ENCODE results near the gene GRHL3. TPM values are rescaled to one million over a fixed set of nuclear protein-coding genes. Genes with fewer than 3 reads are reported as not detected.

Gene GRHL3
- total RNA-seq, 1 experiment from 2014 or later, result 1.4 TPM

GRCh38 chr1:24387636-24388175 is 68.5 kb downstream of the GRHL3 start:
- DNase-seq, result no peak
- no peak for TF ChIP-seq CTCF (IDR thresholded peaks at IDR 0.05; ENCODE audit: unreplicated experiment)
- Mint-ChIP-seq H3K4me1 (ENCODE audit: low read depth, unreplicated experiment) (peaks cover 54% of the 10 kb centered on the region), H3K36me3 (ENCODE audit: insufficient read depth, unreplicated experiment) (peaks cover 31% of the 10 kb centered on the region), H3K9me3 (ENCODE audit: low read depth, unreplicated experiment) (no peaks in the 10 kb centered on the region), H3K4me3 (ENCODE audit: low read depth, unreplicated experiment) (no peak overlapping the region), H3K27me3 (ENCODE audit: unreplicated experiment) (no peaks in the 10 kb centered on the region), H3K27ac (ENCODE audit: unreplicated experiment) (peak overlapping the region; percentile 50)
- BruUV-seq (replicated peaks), result no TSS peak
- CTCF ChIA-PET, result interaction anchor here (2.0 kb wide), 1 partner anchor 186 kb away, joined by 9 read pairs; no protein-coding TSS in a partner anchor
- intact Hi-C loops (cut with micrococcal nuclease; ENCODE audit: unreplicated experiment), result no loop called here

GRCh38 chr1:24388331-24388885 is 69.3 kb downstream of the GRHL3 start:
- intact Hi-C loops (cut with micrococcal nuclease; ENCODE audit: unreplicated experiment), result no loop called here
- no peak for TF ChIP-seq CTCF (IDR thresholded peaks at IDR 0.05; ENCODE audit: unreplicated experiment)
- Mint-ChIP-seq H3K36me3 (ENCODE audit: insufficient read depth, unreplicated experiment) (peaks cover 31% of the 10 kb centered on the region), H3K27ac (ENCODE audit: unreplicated experiment) (peak overlapping the region; percentile 50), H3K27me3 (ENCODE audit: unreplicated experiment) (no peaks in the 10 kb centered on the region), H3K9me3 (ENCODE audit: low read depth, unreplicated experiment) (no peaks in the 10 kb centered on the region), H3K4me3 (ENCODE audit: low read depth, unreplicated experiment) (no peak overlapping the region), H3K4me1 (ENCODE audit: low read depth, unreplicated experiment) (peaks cover 54% of the 10 kb centered on the region)
- BruUV-seq (replicated peaks), result no TSS peak
- no peak for DNase-seq
- CTCF ChIA-PET, result interaction anchor here (2.0 kb wide), 1 partner anchor 186 kb away, joined by 9 read pairs; no protein-coding TSS in a partner anchor

GRCh38 chr1:24389231-24389678 is 70.1 kb downstream of the GRHL3 start:
- H3K27me3 Mint-ChIP-seq (ENCODE audit: unreplicated experiment), result no peaks in the 10 kb centered on the region
- intact Hi-C loops (cut with micrococcal nuclease; ENCODE audit: unreplicated experiment), result no loop called here
- BruUV-seq (replicated peaks), result no TSS peak
- H3K27ac Mint-ChIP-seq (ENCODE audit: unreplicated experiment), result no peak overlapping the region
- no peak for TF ChIP-seq CTCF (IDR thresholded peaks at IDR 0.05; ENCODE audit: unreplicated experiment)
- CTCF ChIA-PET, result interaction anchor here (2.0 kb wide), 1 partner anchor 187 kb away, joined by 9 read pairs; no protein-coding TSS in a partner anchor
- peaks cover 31% of the 10 kb centered on the region for H3K36me3 Mint-ChIP-seq (ENCODE audit: insufficient read depth, unreplicated experiment)
- peaks cover 54% of the 10 kb centered on the region for H3K4me1 Mint-ChIP-seq (ENCODE audit: low read depth, unreplicated experiment)
- no peak for DNase-seq
- H3K9me3 Mint-ChIP-seq (ENCODE audit: low read depth, unreplicated experiment), result no peaks in the 10 kb centered on the region
- H3K4me3 Mint-ChIP-seq (ENCODE audit: low read depth, unreplicated experiment), result no peak overlapping the region

GRCh38 chr1:24390924-24391782 is 72.0 kb downstream of the GRHL3 start:
- Mint-ChIP-seq H3K4me3 (ENCODE audit: low read depth, unreplicated experiment) (no peak overlapping the region), H3K9me3 (ENCODE audit: low read depth, unreplicated experiment) (no peaks in the 10 kb centered on the region), H3K27ac (ENCODE audit: unreplicated experiment) (peak overlapping the region; percentile 54), H3K27me3 (ENCODE audit: unreplicated experiment) (no peaks in the 10 kb centered on the region), H3K4me1 (ENCODE audit: low read depth, unreplicated experiment) (peaks cover 54% of the 10 kb centered on the region), H3K36me3 (ENCODE audit: insufficient read depth, unreplicated experiment) (peaks cover 27% of the 10 kb centered on the region)
- peak; percentile 72 for DNase-seq
- peak; percentile 72 for TF ChIP-seq CTCF (IDR thresholded peaks at IDR 0.05; ENCODE audit: unreplicated experiment)
- no TSS peak for BruUV-seq (replicated peaks)
- CTCF ChIA-PET, result interaction anchor here (0.7 to 4.2 kb wide), 8 partner anchors 8 to 241 kb away, joined by 3 to 157 read pairs (median 4); no protein-coding TSS in a partner anchor
- intact Hi-C loops (cut with micrococcal nuclease; ENCODE audit: unreplicated experiment), result loop anchor here (1.0 to 5.0 kb wide), 2 partner anchors 74 to 189 kb away; partner anchors contain the start of gene GRHL3

Data from Calu3 (cell line).